DMS79 (cell line): Measurements from ENCODE around the gene KCNB1.

Source experiments
- DNase-seq: peaks from one replicate; lab custom pipeline; 2025; lab: John Stamatoyannopoulos, UW

KCNB1 gene

DNA sequence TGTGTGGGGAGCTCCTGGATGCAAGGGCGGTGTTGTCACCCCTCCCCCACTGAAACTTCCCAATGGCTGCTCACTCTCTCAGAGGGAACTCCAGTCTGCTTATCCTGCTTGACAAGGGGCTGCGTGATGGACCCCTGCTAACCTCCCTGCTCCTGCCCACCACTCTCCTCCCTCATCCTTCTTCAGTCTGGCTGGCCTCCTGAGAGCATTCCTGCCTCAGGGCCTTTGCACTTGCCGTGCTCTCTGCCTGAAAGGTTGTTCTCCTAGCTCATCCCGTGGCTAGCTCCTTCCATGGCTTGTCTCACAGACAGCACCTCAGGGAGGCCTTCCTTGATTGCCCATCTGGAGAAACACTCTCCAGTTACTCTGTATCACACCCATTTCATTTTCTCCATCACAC, 130.7 kb downstream of the KCNB1 start:
- no peak for DNase-seq

DNA sequence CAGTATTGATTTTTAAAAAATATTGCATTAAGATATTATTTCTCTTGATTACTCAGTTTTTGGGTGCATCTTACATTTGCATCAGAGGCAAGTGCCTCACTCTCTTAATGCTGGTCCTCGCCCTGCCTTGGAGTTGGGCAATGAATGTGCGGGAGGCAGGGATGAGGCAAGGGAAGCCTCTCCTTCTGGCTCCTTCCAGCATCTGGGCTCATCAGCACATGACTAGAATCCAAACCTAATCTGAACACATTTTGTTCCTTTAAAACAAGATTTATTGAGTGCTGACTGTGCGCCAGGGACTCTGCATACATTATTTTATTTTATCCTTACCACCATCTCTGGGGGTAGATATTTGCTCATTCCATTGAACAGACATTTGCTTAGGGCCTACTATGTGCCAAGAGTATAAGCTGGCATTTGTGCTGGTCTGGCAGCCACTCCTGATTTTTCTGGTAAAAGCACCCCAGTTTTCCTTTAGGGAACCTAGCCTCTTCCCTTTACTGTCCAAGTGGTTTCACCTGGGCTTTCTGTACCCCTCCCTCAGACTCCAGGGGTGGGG, 132.7 kb downstream of the KCNB1 start:
- no peak for DNase-seq

GRCh38 chr20:49349078-49349477, 133.4 kb downstream of the KCNB1 start:
- no peak for DNase-seq

DNA sequence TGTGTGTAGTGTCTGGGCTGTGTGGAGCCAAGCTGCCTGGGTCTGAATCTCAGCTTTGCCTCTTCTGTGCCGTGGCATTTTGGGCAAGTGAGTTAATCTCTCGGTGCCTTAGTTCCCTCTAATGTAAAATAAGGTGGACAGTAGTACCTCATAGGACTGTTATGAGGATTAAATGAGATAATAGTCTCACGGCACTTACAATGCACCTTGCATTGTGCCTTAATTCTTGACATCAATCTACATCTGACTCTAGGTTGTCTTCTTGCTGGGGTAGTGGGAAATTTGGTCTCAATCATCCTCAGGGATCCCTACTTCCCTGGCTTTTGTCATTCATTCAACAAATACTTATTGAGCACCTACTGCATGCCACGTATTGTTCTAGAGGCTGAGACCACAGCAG, 133.9 kb downstream of the KCNB1 start:
- no peak for DNase-seq

GRCh38 chr20:49347156-49347555, 135.3 kb downstream of the KCNB1 start:
- no peak for DNase-seq

- DNase-seq, result no peak
Measured at GRCh38 chr20:49346682-49347081, 135.8 kb downstream of the KCNB1 start.

GRCh38 chr20:49345524-49345923, 136.9 kb downstream of the KCNB1 start:
- DNase-seq, result no peak

- no peak for DNase-seq
Measured at GRCh38 chr20:49344975-49345374, 137.5 kb downstream of the KCNB1 start.

DNA sequence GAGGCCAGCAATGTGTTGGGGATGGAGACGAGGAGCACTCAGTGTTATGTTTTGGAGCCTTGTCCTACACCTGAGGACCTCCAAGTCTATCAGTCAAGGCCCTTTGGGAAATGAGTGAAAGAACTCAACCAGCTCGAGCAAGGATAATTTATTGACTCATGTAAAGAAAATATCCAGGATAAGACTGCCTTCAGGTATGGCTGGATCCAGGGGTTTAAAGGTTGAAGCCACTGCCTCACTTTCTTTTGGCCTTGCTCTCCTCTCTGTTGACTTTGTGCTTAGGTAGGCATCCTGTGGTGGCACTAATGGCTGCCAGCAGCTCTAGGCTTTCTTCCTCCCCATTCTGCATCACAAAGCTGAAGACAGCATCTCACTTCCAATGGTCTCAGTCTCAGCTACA, 138.3 kb downstream of the KCNB1 start:
- DNase-seq, result no peak

DNA sequence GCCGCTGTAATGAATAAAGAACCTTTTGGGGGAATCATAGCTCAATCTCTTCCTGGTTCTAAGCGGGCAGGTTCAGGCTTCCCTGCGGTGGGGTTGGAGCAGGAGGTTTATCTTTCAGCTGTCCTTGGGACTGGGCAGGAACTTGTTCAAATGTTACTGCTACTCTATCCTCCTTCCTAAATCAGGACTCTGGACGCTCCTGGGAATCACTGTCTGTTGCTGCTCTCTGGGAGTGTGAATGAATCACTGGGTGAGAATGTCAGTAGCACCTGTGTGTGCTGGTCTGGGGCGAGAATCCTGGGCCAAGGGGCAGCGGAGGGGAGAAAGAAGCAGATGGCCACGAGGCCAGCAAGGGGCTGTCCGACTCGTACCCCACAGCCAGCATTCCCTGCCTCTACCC, 139.2 kb downstream of the KCNB1 start:
- no peak for DNase-seq

DNA sequence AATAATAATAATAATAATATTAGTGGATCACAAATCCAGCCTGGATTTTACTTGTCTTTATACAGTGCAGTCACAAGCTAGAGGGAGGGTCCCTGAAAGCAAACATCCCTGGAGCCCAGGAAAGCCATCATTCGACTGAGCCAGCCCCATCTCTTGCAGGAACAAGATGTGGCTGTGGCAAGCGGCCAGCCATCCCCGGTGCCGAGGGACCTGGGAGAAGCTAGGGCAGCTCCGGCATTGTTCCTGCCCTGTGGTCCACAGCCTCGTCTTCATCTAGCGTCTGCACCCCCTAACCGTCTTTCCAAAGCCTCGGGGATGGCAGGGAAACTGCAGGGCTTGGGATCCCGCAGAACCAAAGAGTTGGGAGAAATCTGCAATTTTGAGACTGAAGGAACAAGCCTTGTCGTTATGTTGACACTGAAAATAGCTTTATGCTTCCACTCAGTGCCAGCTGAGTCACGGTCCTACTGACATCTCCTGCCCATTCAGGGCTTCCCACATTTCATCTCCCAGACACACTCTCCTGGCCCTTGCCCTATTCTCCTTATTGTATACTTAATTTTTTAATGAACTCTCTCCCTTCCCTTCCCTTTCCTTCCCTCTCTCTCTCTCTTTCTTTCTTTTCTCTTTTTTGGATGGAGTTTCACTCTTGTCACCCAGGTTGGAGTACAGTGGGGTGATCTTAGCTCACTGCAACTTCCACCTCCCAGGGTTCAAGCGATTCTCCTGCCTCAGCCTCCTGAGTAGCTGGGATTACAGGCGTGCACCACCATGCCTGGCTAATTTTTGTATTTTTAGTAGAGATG, 142.1 kb downstream of the KCNB1 start:
- no peak for DNase-seq

GRCh38 chr20:49339123-49339522, 143.3 kb downstream of the KCNB1 start:
- DNase-seq, result no peak

- DNase-seq, result no peak
Measured at GRCh38 chr20:49338061-49338460, 144.4 kb downstream of the KCNB1 start.

GRCh38 chr20:49337357-49337756, 145.1 kb downstream of the KCNB1 start:
- DNase-seq, result no peak

GRCh38 chr20:49336786-49337185, 145.7 kb downstream of the KCNB1 start:
- DNase-seq, result no peak

DNA sequence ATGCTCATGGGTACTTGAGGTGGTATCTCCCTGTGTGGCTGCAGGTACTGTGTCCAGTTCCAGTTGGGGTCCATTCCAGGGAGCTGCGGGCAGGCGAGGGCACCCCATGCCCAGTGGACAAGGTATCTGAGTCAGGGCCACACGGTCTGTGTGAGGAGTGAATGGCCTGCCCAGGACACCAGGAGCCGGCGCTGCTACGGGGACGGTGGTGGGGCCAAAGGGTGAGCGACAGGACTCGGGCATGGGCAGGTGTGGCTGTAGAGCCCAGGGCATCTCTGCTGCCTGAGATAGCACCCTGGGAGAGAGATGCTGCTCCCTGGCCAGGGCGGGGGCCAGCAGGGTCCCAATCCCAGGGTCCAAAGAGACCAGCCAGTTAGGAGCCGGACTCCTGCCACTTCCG, 147.0 kb downstream of the KCNB1 start:
- DNase-seq, result no peak

GRCh38 chr20:49330701-49331615, 151.5 kb downstream of the KCNB1 start:
- DNase-seq, result no peak

GRCh38 chr20:49328790-49329189, 153.7 kb downstream of the KCNB1 start:
- no peak for DNase-seq

DNA sequence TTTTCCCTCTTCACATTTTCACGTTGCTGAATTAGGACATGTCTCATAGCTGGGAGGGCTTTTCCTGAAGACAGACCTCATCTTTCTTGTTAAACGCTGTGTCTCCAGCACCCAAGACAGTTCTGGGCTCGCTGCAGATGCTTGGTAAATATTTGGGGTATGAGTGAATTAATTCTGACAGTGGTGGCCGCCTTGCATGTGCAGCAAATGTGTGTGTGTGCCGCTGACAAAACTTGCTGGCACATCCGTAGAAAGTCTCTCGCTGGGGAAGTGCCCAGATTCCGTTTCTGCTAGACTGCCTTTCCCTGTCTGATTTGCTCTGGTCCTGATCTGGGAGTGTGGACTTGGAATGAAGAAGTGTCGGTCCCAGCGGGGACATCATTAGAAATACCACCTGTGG, 156.4 kb downstream of the KCNB1 start:
- no peak for DNase-seq

GRCh38 chr20:49324306-49324705, 158.2 kb downstream of the KCNB1 start:
- no peak for DNase-seq

- DNase-seq, result no peak
Measured at GRCh38 chr20:49323622-49324238, 158.7 kb downstream of the KCNB1 start.

GRCh38 chr20:49320460-49320859, 162.0 kb downstream of the KCNB1 start:
- no peak for DNase-seq
